ENCODE data around the gene SETD4.

SETD4 gene

DNA sequence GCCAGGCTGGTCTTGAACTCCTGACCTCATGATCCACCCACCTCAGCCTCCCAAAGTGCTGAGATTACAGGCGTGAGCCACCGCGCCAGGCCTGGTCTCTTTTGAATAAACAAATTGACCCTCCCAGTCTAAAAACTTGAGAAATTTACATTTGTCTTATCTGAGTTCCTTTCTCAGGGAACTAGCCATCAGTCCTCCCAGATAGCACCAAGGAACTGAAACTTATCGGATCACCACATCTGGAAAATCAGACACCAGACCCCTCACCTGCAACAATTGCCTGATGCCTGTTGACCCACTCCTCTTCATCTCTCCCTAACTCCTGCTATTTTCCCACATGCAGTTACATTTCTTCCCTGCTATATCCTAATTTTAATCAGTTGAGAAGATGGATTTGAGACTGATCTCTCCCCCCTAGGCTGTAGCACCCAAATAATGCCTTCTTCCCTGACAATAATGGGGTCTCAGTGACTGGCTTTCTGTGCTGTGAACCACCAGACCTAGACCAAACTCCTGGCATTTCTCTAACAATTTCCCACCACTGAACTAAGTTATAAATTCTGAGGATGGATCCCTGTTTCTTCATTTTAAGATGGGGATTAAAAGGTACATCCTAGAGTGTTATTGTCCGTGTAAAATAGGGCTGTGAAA, 8.5 kb upstream of the SETD4 start:
- ATAC-seq (no peak), DNase-seq (no peak)
- Mint-ChIP-seq H3K27me3 (no peaks in the 10 kb centered on the region), H3K4me1 (peaks cover 49% of the 10 kb centered on the region), H3K9me3 (peaks cover 5 to 8% of the 10 kb centered on the region in 2 donors), H3K27ac (peak overlapping the region in 1 of 2 donors; percentile 62), H3K4me3 (no peak overlapping the region)

DNA sequence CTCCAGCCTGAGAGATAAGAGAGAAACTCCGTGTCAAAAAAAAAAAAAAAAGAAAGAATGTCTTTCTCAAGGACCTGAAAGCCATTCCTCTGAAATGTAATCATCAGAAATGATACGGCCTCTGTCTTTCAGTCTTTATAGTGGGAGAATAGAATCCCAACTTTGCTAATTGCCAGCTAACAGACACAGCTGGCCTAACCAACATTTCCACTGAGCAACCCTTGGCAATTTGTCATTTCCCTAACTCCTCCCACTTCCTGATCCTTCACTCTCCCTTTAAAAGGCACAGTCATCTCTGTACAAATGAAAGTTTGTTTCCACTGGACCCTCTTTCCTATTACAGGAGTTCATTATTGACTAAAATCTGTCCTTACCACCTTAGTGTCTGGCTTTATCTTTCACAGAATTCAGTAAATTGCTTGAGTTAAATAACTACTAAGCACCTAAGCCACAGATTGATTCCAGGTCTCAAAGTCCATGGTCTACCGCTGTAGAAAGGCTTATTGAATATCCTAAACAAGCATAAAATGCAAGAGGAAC, 5.2 kb upstream of the SETD4 start:
- Mint-ChIP-seq H3K9me3 (peaks cover 5 to 8% of the 10 kb centered on the region in 2 donors), H3K27ac (peak overlapping the region in 1 of 2 donors; percentile 26), H3K4me3 (peak overlapping the region in 1 of 2 donors; percentile 20), H3K4me1 (peaks cover 33% of the 10 kb centered on the region), H3K27me3 (no peaks in the 10 kb centered on the region)
- DNase-seq (peak in 1 of 2 donors; percentile 26), ATAC-seq (peak; percentile 47)

DNA sequence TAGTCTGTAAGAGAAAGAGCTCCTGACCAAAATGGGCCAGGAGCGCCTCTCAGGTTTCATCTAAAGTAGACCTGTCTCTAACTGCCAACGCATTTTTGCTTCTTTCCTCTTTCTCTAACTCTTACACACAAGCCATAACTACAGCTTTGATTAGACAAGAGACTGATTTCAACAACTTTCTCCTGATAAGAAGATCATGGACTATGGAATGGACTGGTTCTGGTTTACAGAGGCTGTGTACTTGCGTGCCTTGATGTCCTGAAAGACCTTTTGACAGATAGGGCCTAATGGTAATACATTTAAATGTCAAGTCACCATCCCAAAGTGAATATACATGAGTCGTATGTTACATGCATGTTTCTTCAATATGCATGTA, 3.7 kb upstream of the SETD4 start:
- ATAC-seq (no peak), DNase-seq (no peak)
- H3K4me3 Mint-ChIP-seq, result no peak overlapping the region
- H3K27me3 Mint-ChIP-seq, result no peaks in the 10 kb centered on the region
- peaks cover 4 to 5% of the 10 kb centered on the region in 2 donors for H3K9me3 Mint-ChIP-seq
- no peak overlapping the region for H3K27ac Mint-ChIP-seq
- H3K4me1 Mint-ChIP-seq, result peaks cover 18% of the 10 kb centered on the region

DNA sequence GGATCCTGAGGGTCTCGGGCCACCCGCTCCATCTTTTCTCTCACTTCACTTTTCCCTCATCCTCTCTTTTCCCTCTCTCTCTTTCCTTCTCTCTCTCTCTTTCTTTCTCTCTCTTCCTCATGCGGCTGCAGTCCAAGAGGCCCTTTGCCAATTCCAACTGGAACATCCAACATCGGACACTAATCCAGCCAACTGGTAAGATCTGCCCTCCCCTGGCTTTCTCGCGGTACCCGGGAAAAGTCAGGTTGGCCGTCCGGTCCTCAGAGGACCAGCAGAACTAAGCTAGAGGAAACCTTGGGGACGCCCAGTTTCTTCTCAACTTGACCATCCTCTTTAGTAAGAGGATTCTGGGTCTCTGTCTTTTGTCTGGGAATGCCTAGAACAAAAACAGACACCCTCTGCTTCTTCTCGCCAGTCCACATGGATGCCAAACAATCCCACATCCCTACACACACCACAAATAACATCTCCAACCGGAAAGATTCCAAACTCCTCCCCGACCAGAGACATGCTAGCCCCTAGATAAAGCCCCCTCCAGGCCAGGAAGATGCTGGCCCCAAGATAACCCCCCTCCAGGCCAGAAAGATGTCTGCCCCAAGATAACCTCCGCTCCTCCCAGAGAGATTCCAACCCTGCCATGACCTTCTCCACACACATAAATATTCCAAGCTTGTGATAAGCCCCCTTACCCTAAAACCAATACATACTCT, 3.2 kb upstream of the SETD4 start:
- Mint-ChIP-seq H3K27me3 (no peaks in the 10 kb centered on the region), H3K27ac (no peak overlapping the region), H3K4me3 (no peak overlapping the region), H3K4me1 (peaks cover 17% of the 10 kb centered on the region), H3K9me3 (no peaks in the 10 kb centered on the region)
- DNase-seq, result no peak
- ATAC-seq, result no peak

DNA sequence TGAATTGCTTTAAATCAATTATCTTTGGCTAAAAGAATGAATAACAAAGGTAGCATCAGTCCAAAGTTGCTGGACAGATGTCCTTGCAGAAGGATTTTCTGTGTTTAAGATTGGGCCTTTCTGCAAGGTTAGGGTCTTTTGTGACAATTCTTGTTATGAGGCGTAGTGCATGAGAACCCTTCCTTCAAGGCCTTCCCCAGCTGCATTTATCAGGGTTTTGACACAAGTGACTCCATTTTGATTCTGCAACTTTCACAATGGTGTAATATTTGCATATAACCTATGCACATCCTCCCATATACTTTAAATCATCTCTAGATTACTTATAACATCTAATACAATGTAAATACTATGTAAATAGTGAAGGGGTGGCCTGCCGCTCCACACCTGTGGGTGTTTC, 1.1 kb upstream of the SETD4 start:
- H3K27ac Mint-ChIP-seq, result no peak overlapping the region

DNA sequence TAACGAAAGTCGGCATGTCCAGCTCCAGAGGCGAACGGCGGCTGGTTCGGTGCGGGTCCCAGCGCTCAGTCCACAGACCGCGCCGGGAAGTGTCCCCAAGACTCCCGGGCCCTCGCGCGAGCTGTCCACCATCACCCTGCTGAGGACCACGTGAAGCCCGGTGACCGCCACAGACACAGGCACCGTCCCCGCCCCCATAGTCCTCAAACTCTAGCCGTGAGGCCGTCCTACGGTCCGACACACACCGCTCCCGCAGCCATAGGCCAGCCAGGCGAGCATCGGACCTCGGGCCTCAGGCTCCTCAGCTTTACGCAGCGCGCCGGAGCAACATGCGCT, 535 bp downstream of the SETD4 start:
- Mint-ChIP-seq H3K4me3 (peak overlapping the region; percentile 90 to 92), H3K9me3 (no peaks in the 10 kb centered on the region), H3K4me1 (peaks cover 29% of the 10 kb centered on the region), H3K27me3 (no peaks in the 10 kb centered on the region), H3K27ac (peak overlapping the region; percentile 95 to 98)
- no peak for DNase-seq
- peak; percentile 43 for ATAC-seq

More for the DNA sequence above, 1.1 kb upstream of the SETD4 start:
- Mint-ChIP-seq H3K4me3 (no peak overlapping the region), H3K9me3 (no peaks in the 10 kb centered on the region), H3K4me1 (peaks cover 29% of the 10 kb centered on the region), H3K27me3 (no peaks in the 10 kb centered on the region)
- ATAC-seq, result no peak
- DNase-seq, result no peak

DNA sequence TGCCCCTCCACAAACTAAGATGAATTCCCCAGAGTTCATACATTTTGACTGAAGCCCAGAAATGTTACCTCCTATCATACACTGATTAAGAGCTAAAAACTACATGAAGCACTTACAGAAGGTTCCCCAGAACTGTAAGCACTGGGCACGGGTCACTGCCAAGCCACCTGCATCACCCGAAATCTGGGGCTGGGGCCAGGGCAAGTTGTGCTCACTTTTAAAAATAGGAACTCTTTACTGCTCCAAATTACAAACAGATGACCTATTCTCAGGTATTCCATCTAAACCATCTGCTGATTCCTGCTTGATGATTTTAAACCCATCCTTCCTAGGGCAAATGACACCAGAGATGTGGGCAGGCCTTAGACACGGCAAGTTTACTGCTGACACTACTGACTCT, 4.8 kb downstream of the SETD4 start:
- H3K27me3 Mint-ChIP-seq, result no peaks in the 10 kb centered on the region
- DNase-seq (no peak), ATAC-seq (no peak)
- peak overlapping the region in 1 of 2 donors; percentile 27 for H3K27ac Mint-ChIP-seq
- H3K4me3 Mint-ChIP-seq, result no peak overlapping the region
- no peaks in the 10 kb centered on the region for H3K9me3 Mint-ChIP-seq
- H3K4me1 Mint-ChIP-seq, result peaks cover 39% of the 10 kb centered on the region

DNA sequence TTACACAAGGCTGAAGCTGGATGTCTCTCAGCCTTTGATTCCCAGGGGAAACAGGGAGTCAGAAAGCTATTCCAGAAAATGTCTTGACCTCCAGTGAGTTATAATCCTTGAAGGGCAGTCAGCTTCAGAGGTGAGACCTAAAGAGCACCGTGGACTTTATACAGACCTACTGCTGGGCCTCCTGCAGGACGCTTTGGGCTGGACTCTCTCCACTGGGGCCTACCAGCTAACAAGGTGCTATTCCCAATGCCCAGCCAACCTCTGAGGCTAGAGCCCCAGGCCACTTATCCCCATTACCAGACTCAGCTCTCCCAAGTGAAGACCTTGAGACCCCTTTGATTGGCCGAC, 6.6 kb downstream of the SETD4 start:
- Mint-ChIP-seq H3K27me3 (no peaks in the 10 kb centered on the region), H3K4me1 (peaks cover 39% of the 10 kb centered on the region), H3K9me3 (no peaks in the 10 kb centered on the region), H3K4me3 (no peak overlapping the region), H3K27ac (peak overlapping the region in 1 of 2 donors; percentile 81)
- DNase-seq, result no peak
- ATAC-seq, result no peak

DNA sequence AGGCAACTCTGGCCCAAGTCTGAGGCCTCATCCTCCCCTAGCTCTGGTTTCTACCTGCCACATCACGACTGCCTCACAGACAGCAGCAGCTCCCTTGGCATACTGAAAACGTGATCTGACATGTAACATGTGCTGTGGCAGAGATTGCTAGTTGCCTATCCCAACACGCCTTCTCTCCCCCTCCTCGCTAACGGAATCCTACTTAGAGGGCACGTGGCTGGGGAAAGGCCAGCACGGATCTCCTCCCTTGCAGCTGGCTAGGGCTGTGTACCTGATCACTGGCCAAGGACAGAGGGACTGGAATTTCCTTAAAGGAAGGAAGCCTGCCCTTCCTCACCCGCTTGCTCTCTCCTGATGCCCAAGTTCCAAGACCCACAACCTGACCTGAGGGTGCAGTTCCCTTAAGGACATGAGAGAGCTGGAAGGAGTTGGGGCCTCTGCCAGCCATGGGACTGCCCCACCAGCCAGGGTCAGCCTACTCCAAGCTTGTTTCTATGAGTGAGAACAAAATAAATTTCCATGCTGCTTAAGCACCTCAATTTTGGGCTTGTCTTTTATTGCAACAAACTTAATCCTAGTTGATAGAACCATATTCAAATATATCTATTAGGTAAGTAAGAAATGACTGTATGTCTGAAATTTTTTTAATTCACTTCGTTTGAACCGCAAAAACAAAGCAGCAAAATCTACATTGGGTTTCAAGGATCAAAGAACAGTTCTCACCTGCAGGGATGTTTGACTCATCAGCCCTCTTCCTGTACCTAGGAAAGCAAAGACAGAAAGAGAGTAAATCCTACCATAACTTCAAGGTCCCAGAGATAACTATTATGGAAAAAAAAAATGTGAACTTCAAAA, 7.2 kb downstream of the SETD4 start:
- H3K4me3 Mint-ChIP-seq, result no peak overlapping the region
- H3K9me3 Mint-ChIP-seq, result no peaks in the 10 kb centered on the region
- peaks cover 34% of the 10 kb centered on the region for H3K4me1 Mint-ChIP-seq
- ATAC-seq, result no peak
- peak overlapping the region in 1 of 2 donors; percentile 81 for H3K27ac Mint-ChIP-seq
- H3K27me3 Mint-ChIP-seq, result no peaks in the 10 kb centered on the region
- DNase-seq, result no peak

DNA sequence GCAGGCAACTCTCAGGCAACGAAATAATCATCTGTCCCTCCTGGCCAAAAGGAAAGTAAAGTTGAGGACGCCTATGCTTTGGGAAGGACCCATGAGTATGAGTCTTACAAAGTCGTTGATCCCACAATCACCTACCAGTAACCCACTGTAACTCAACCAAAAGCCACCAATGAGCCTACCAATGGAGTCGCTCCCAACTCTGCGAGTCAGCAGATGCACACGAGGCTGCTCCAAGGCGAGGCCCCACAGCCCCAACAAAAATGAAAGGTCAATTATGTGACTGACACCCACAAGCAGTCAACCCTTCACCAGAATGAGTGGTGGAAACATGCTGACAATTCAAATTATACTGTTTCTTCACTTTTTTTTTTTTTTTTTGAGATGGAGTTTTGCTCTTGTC, 12.0 kb downstream of the SETD4 start:
- Mint-ChIP-seq H3K27me3 (no peaks in the 10 kb centered on the region), H3K27ac (no peak overlapping the region), H3K4me3 (no peak overlapping the region), H3K4me1 (peaks cover 6% of the 10 kb centered on the region), H3K9me3 (no peaks in the 10 kb centered on the region)
- DNase-seq, result no peak
- no peak for ATAC-seq

DNA sequence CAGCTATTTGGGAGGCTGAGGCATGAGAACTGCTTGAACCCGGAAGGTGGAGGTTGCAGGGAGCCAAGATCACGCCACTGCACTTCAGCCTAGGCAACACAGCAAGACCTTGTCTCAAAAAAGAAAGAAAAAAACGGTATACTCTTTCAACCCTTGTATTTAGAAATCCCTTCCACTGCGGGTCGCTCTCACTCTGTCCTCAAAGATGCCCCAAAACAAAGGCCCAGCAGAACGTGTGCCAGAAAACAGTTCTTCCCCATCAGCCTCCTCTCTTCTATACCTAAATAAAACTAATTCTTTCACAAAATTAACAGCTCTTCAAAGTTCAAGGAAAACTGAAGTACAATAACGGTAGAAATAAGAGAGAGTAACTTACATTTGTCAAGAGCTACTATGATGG, 13.2 kb downstream of the SETD4 start:
- H3K4me1 Mint-ChIP-seq, result no peaks in the 10 kb centered on the region
- H3K9me3 Mint-ChIP-seq, result no peaks in the 10 kb centered on the region
- no peak overlapping the region for H3K27ac Mint-ChIP-seq

DNA sequence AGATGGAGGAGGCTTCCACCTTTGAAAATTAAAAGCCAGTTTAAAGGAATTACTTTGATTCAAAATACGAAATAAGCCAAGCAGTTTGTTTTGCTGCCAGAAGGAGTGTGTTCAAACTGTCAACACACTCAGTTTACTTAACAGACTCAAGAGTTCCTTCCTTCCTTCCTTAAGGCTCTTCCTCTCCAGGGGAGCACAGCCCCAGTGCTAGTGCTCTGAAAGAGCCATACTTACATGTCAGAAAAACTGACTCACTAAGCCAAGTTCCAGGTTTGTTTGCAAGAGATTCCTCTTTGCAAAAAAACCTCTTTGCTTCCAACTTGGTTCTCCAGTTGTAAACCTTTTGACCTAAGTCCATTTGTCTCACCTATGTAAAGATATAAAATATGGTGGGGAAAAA, 14.3 kb downstream of the SETD4 start:
- H3K4me3 Mint-ChIP-seq, result no peak overlapping the region
- DNase-seq (no peak), ATAC-seq (no peak)
- no peak overlapping the region for H3K27ac Mint-ChIP-seq
- H3K4me1 Mint-ChIP-seq, result no peaks in the 10 kb centered on the region
- H3K27me3 Mint-ChIP-seq, result no peaks in the 10 kb centered on the region
- H3K9me3 Mint-ChIP-seq, result no peaks in the 10 kb centered on the region

More for the DNA sequence above, 13.2 kb downstream of the SETD4 start:
- DNase-seq, result no peak
- Mint-ChIP-seq H3K4me3 (no peak overlapping the region), H3K27me3 (no peaks in the 10 kb centered on the region)
- no peak for ATAC-seq

DNA sequence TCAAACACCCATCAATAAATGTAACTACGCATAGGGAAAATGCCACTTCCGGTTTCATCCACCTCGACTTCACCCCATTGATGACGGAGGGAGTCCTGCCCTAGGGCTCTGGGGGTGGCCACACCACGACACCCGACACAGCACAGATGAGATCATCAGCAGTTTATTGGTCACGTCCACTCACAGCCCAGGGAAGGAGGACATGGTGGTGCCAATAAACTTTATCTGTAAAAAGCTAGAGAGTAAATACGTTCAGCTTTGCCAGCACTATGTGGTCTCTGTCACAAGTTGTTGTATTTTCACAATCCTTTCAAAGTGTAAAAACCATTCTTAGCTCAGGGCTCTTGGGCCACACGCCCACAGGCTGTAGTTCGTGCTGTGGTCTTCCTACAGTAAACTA, 16.3 kb downstream of the SETD4 start:
- no peaks in the 10 kb centered on the region for H3K27me3 Mint-ChIP-seq
- H3K4me1 Mint-ChIP-seq, result no peaks in the 10 kb centered on the region
- no peaks in the 10 kb centered on the region for H3K9me3 Mint-ChIP-seq
- no peak for ATAC-seq
- no peak overlapping the region for H3K4me3 Mint-ChIP-seq
- no peak overlapping the region for H3K27ac Mint-ChIP-seq
- no peak for DNase-seq

DNA sequence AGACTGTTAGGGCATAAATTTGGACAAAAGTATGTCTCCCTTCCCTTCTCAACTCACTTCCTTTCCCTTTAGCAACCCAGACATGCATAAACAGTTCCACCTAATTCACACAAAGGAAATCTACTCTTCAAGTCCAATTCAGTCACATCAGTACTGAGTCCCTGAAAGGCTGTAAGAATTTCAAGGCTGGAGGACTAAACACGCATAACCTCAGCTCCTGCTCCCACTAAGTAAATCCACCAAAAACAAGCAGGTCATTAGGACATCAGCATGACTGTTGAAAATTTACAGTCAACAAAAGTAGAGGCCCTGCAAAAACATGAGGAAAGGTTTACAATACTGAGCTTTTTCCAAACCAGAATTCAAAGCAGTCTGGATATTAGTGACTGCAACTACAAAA, 18.4 kb downstream of the SETD4 start:
- no peaks in the 10 kb centered on the region for H3K9me3 Mint-ChIP-seq
- no peak overlapping the region for H3K4me3 Mint-ChIP-seq
- H3K4me1 Mint-ChIP-seq, result no peaks in the 10 kb centered on the region
- no peak for ATAC-seq
- no peak for DNase-seq
- H3K27ac Mint-ChIP-seq, result peak overlapping the region in 1 of 2 donors; percentile 47
- H3K27me3 Mint-ChIP-seq, result no peaks in the 10 kb centered on the region

DNA sequence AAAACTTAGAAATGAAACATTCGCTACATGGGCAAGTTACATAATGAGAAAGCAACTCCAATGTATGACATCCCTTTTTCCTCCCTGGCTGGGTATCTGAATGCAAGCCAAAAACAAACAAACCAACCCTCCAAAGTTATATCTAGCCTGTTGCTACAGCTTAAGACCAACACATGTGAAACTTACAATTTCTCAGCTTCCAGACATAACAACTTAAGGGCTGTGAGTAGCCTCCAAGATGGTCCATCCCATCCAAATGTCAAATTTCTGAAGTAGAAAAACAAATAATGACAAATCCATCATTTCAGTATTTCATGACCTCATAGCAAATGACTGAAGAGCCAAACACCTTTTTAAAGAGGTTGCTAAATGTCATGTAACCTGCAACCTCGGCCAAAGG, 19.9 kb downstream of the SETD4 start:
- ATAC-seq, result no peak

DNA sequence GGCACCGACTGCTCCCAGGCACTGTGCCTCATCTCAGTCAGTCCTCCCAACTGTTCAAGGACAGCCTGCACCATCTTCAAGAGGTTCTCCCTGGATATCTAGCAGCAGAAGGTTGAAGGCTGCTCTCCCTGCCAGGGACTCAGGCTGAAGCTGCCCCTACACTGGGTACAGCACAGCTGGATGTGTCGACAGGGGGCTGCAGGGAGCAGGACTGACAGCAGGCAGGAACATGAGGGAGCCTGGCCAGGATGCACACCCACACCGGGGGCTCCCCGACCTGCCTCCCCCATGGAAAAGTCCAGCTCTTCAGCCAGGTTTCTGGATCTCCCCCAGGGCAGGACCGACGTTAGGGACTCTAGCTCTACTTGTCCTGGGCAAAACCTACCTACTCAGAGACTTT, 20.5 kb downstream of the SETD4 start:
- Mint-ChIP-seq H3K4me1 (no peaks in the 10 kb centered on the region), H3K27ac (peak overlapping the region in 1 of 2 donors; percentile 48), H3K27me3 (no peaks in the 10 kb centered on the region), H3K9me3 (no peaks in the 10 kb centered on the region), H3K4me3 (no peak overlapping the region)
- no peak for ATAC-seq
- no peak for DNase-seq

More for the DNA sequence above, 19.9 kb downstream of the SETD4 start:
- DNase-seq, result no peak
- H3K4me3 Mint-ChIP-seq, result no peak overlapping the region
- no peaks in the 10 kb centered on the region for H3K9me3 Mint-ChIP-seq
- no peaks in the 10 kb centered on the region for H3K4me1 Mint-ChIP-seq
- no peaks in the 10 kb centered on the region for H3K27me3 Mint-ChIP-seq
- peak overlapping the region in 1 of 2 donors; percentile 48 for H3K27ac Mint-ChIP-seq

Data from stimulated activated naive CD8-positive, alpha-beta T cell treated with anti-CD3 and anti-CD28 coated beads, Interleukin-15, amount 100 ng/mL, for 72 hours (primary cell).